BLaER1 (cell line): Measurements from ENCODE around the gene OTUD4.
"Not testable (repeated sequence)": the region's sequence is repeated elsewhere in the genome, so short reads cannot be mapped to it uniquely, and the experiment has no call there.

Experiments
- H3K27ac ChIP-seq: shearing (Covaris generic); formaldehyde crosslinking; 2 replicates; pipeline ENCODE4 v1.8.1; 2022
- H3K27me3 ChIP-seq: shearing (Covaris generic); formaldehyde crosslinking; 2 replicates; pipeline ENCODE4 v1.8.1; 2022
- H3K36me3 ChIP-seq: shearing (Covaris generic); formaldehyde crosslinking; 2 replicates; pipeline ENCODE4 v1.8.1; 2022
- H3K4me1 ChIP-seq: shearing (Covaris generic); formaldehyde crosslinking; 2 replicates; pipeline ENCODE4 v1.8.1; 2022
- H3K4me2 ChIP-seq: shearing (Covaris generic); formaldehyde crosslinking; 2 replicates; pipeline ENCODE4 v1.8.1; 2022
- H3K4me3 ChIP-seq: shearing (Covaris generic); formaldehyde crosslinking; 2 replicates; pipeline ENCODE4 v1.8.1; 2022
- H3K9ac ChIP-seq: shearing (Covaris generic); formaldehyde crosslinking; 2 replicates; pipeline ENCODE4 v1.8.1; 2022
- H3K9me3 ChIP-seq: shearing (Covaris generic); formaldehyde crosslinking; 2 replicates; pipeline ENCODE4 v1.8.1; 2022
- H4K20me1 ChIP-seq: shearing (Covaris generic); formaldehyde crosslinking; 2 replicates; pipeline ENCODE4 v1.8.1; 2022
- Cebpa-rat ChIP-seq: shearing (Covaris generic); IDR thresholded peaks from 2 replicates; pipeline ENCODE4 v1.8.1; 2022

The OTUD4 gene, protein sequence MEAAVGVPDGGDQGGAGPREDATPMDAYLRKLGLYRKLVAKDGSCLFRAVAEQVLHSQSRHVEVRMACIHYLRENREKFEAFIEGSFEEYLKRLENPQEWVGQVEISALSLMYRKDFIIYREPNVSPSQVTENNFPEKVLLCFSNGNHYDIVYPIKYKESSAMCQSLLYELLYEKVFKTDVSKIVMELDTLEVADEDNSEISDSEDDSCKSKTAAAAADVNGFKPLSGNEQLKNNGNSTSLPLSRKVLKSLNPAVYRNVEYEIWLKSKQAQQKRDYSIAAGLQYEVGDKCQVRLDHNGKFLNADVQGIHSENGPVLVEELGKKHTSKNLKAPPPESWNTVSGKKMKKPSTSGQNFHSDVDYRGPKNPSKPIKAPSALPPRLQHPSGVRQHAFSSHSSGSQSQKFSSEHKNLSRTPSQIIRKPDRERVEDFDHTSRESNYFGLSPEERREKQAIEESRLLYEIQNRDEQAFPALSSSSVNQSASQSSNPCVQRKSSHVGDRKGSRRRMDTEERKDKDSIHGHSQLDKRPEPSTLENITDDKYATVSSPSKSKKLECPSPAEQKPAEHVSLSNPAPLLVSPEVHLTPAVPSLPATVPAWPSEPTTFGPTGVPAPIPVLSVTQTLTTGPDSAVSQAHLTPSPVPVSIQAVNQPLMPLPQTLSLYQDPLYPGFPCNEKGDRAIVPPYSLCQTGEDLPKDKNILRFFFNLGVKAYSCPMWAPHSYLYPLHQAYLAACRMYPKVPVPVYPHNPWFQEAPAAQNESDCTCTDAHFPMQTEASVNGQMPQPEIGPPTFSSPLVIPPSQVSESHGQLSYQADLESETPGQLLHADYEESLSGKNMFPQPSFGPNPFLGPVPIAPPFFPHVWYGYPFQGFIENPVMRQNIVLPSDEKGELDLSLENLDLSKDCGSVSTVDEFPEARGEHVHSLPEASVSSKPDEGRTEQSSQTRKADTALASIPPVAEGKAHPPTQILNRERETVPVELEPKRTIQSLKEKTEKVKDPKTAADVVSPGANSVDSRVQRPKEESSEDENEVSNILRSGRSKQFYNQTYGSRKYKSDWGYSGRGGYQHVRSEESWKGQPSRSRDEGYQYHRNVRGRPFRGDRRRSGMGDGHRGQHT

GRCh38 chr4:145180298-145181090, at the start of gene OTUD4:
OTUD4 (minus strand) TSS chr4:145180589; CDS start chr4:145179973, 616 bp downstream.
- H3K4me3 ChIP-seq = peak within 1 kb of the TSS; percentile 82
- peaks cover 38% of the 10 kb centered on the region for H4K20me1 ChIP-seq

DNA sequence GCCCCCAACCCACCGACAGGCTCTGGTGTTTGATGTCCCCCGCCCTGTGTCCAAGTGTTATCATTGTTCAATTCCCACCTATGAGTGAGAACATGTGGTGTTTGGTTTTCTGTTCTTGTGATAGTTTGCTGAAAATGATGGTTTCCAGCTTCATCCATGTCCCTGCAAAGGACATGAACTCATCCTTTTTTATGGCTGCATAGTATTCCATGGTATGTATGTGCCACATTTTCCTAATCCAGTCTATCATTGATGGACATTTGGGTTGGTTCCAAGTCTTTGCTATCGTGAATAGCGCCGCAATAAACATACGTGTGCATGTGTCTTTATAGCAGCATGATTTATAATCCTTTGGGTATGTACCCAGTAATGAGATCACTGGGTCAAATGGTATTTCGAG, 42.8 kb upstream of the OTUD4 start:
- H3K9ac ChIP-seq, H3K36me3 ChIP-seq, H3K4me3 ChIP-seq: not testable (repeated sequence)

More at GRCh38 chr4:145180298-145181090, at the start of gene OTUD4:
- Histone ChIP-seq H3K9ac (peak within 1 kb of the TSS; percentile 82), H3K4me2 (peak within 1 kb of the TSS; percentile 87), H3K27me3 (no peaks in the 10 kb centered on the region), H3K9me3 (no peaks in the 10 kb centered on the region), H3K36me3 (peaks cover 5% of the 10 kb centered on the region; the same call in 1 of the 2 replicates), H3K27ac (peak within 1 kb of the TSS; percentile 96), H3K4me1 (peaks cover 46% of the 10 kb centered on the region)
- TF ChIP-seq Cebpa-rat = no peak

GRCh38 chr4:145221529-145221928, 41.1 kb upstream of the OTUD4 start:
- H3K4me1 ChIP-seq = peaks cover 19% of the 10 kb centered on the region
- H3K27ac ChIP-seq, H3K4me2 ChIP-seq, H3K4me3 ChIP-seq, H3K36me3 ChIP-seq, H3K27me3 ChIP-seq, H3K9ac ChIP-seq, H3K9me3 ChIP-seq, H4K20me1 ChIP-seq: not testable (repeated sequence)

More for the DNA sequence above, 42.8 kb upstream of the OTUD4 start:
- H4K20me1 ChIP-seq, H3K4me2 ChIP-seq, H3K9me3 ChIP-seq, H3K27ac ChIP-seq, H3K4me1 ChIP-seq, H3K27me3 ChIP-seq: not testable (repeated sequence)

- no peak overlapping the region for H3K9ac ChIP-seq
- peaks cover under 1% of the 10 kb centered on the region; the same call in 1 of the 2 replicates for H3K9me3 ChIP-seq
- H3K4me2 ChIP-seq = no peak overlapping the region
- H3K36me3 ChIP-seq = no peaks in the 10 kb centered on the region
- H3K4me3 ChIP-seq = no peak overlapping the region
- H3K27me3 ChIP-seq = no peaks in the 10 kb centered on the region
- peaks cover 19% of the 10 kb centered on the region for H3K4me1 ChIP-seq
- no peaks in the 10 kb centered on the region for H4K20me1 ChIP-seq
- H3K27ac ChIP-seq = no peak overlapping the region
- TF ChIP-seq Cebpa-rat = no peak
Observed at GRCh38 chr4:145219090-145219489, 38.7 kb upstream of the OTUD4 start.

DNA sequence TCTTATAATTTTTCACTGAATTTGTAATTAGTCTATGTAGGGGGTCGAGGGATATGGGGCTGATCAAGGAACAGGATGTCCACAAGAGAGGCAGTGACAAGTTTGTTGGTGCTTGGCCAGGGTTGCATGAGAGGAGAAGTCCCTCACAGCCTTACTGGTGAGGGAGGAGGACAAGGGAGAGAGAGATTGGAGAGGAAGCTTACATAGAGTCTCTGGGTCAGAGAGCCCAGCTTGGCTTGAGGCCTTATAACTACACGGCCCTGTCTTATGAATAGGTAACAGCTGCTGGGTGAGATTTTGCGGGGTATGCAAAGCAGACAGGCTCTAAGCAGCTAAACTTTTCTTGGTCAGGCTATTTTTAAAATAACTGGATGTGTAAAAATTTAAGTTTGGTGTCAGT, 37.9 kb upstream of the OTUD4 start:
- Histone ChIP-seq H3K4me2 (peak overlapping the region; percentile 54), H3K9me3 (peaks cover 4% of the 10 kb centered on the region; the same call in 1 of the 2 replicates), H3K27me3 (no peaks in the 10 kb centered on the region), H3K4me1 (peaks cover 19% of the 10 kb centered on the region), H3K36me3 (no peaks in the 10 kb centered on the region), H4K20me1 (no peaks in the 10 kb centered on the region), H3K9ac (no peak overlapping the region), H3K27ac (no peak overlapping the region), H3K4me3 (no peak overlapping the region)
- TF ChIP-seq Cebpa-rat = no peak

- Histone ChIP-seq H3K9ac (no peak overlapping the region), H3K9me3 (peaks cover 4% of the 10 kb centered on the region; the same call in 1 of the 2 replicates), H3K4me3 (no peak overlapping the region), H3K27me3 (no peaks in the 10 kb centered on the region), H3K4me2 (peak overlapping the region; percentile 54), H3K27ac (no peak overlapping the region), H3K36me3 (no peaks in the 10 kb centered on the region), H3K4me1 (peaks cover 19% of the 10 kb centered on the region), H4K20me1 (no peaks in the 10 kb centered on the region)
- no peak for TF ChIP-seq Cebpa-rat
Observed at GRCh38 chr4:145217349-145217748, 37.0 kb upstream of the OTUD4 start.

DNA sequence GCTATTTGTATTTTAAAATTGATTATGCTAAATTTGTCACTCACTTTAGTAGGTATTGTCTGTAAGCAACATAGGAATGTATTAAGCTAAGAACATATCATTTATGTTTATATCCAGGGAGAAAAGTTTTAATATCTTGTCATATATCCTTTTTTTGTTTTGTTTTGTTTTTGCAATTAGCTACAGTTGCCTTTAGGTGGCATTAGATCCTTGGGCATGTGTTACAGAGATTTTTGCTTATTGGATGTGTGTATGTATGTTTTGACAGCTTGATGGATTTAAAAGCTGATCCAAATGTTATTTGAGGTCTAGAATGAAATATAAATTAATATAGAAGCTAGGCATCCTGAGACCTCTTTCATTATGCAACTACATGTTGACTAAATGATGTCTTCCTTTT, 36.1 kb upstream of the OTUD4 start:
- peaks cover 4% of the 10 kb centered on the region; the same call in 1 of the 2 replicates for H3K9me3 ChIP-seq
- no peaks in the 10 kb centered on the region for H3K27me3 ChIP-seq
- TF ChIP-seq Cebpa-rat = no peak
- H3K36me3 ChIP-seq = no peaks in the 10 kb centered on the region
- H3K4me2 ChIP-seq = no peak overlapping the region
- H3K4me3 ChIP-seq = no peak overlapping the region
- H3K9ac ChIP-seq = no peak overlapping the region
- no peak overlapping the region for H3K27ac ChIP-seq
- H3K4me1 ChIP-seq = peaks cover 19% of the 10 kb centered on the region
- no peaks in the 10 kb centered on the region for H4K20me1 ChIP-seq

DNA sequence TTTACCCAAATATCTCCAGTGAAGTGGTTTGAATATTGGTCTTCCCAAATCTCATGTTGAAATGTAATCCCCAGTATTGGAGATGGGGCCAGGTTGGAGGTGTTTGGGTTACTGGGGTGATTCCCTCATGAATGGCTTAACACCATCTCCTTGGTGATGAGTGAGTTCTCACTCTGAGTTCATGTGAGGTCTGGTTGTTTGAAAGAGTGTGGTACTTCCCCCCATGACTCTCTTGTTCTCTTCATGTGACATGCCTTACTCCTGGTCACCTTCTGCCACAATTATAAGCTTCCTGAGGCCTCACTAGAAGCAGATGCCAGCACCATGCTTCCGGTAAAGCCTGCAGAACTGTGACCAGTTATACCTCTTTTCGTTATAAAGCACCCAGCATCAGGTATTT, 32.9 kb upstream of the OTUD4 start:
- no peak overlapping the region for H3K4me2 ChIP-seq
- H3K4me1 ChIP-seq = peaks cover 15% of the 10 kb centered on the region
- no peak overlapping the region for H3K9ac ChIP-seq
- H3K27ac ChIP-seq = no peak overlapping the region
- no peaks in the 10 kb centered on the region for H4K20me1 ChIP-seq
- H3K27me3 ChIP-seq = no peaks in the 10 kb centered on the region
- no peak overlapping the region for H3K4me3 ChIP-seq
- no peak for TF ChIP-seq Cebpa-rat
- no peaks in the 10 kb centered on the region for H3K36me3 ChIP-seq
- H3K9me3 ChIP-seq = peaks cover 4% of the 10 kb centered on the region; the same call in 1 of the 2 replicates

- no peak overlapping the region for H3K4me2 ChIP-seq
- H3K9ac ChIP-seq = no peak overlapping the region
- H3K27me3 ChIP-seq = no peaks in the 10 kb centered on the region
- H3K4me3 ChIP-seq = no peak overlapping the region
- H3K27ac ChIP-seq = no peak overlapping the region
- H4K20me1 ChIP-seq = no peaks in the 10 kb centered on the region
- H3K9me3 ChIP-seq = 0 out of 2 replicates have a peak, but pooled peaks cover 5% of the 10 kb centered on the region
- H3K4me1 ChIP-seq = no peaks in the 10 kb centered on the region
- no peaks in the 10 kb centered on the region for H3K36me3 ChIP-seq
- TF ChIP-seq Cebpa-rat = no peak
Observed at GRCh38 chr4:145207934-145208333, 27.5 kb upstream of the OTUD4 start.
